Transverse colon (tissue), 4 donors: ENCODE results near the gene MSI2. TPM values are rescaled to one million over a fixed set of nuclear protein-coding genes. Genes with fewer than 3 reads are reported as not detected.

Source experiments
- DNase-seq: peaks from one replicate; pipeline ENCODE4 v3.0.0-alpha.2; 2019
- H3K27ac ChIP-seq, 4 donors: fragments of 200-600 bp; sonication (generic); 2 replicates each; pipeline ENCODE4 v1.5.1; 2016 to 2018; ENCODE audit warnings: inconsistent platforms in 4 of 4
- H3K27me3 ChIP-seq: fragments of 200-600 bp; sonication (generic); 2 replicates; pipeline ENCODE4 v1.5.1; 2017; ENCODE audit warnings: inconsistent platforms
- H3K36me3 ChIP-seq, 4 donors: fragments of 200-600 bp; sonication (generic); 2 replicates each; pipeline ENCODE4 v1.5.1; 2017 to 2019; ENCODE audit warnings: inconsistent platforms in 4 of 4
- H3K4me1 ChIP-seq, 4 donors: fragments of 200-600 bp; sonication (generic); 2 replicates each; pipeline ENCODE4 v1.5.1; 2017 to 2020; ENCODE audit warnings: inconsistent platforms in 4 of 4
- H3K4me3 ChIP-seq, 4 donors: fragments of 200-600 bp; sonication (generic); 1 replicate in 1 of 4; 2 replicates in 3 of 4; pipeline versions ENCODE4 v1.5.1 to v1.6.1; 2017 to 2019; ENCODE audit warnings: inconsistent platforms in 4 of 4
- H3K9me3 ChIP-seq, 2 donors: fragments of 200-600 bp; sonication (generic); 2 replicates each; pipeline ENCODE4 v1.5.1; 2017 to 2019; ENCODE audit warnings: inconsistent platforms in 2 of 2
- CTCF ChIP-seq, 5 experiments: fragments of 200-600 bp in 3 of 5; fragments of 450-650 bp in 2 of 5; sonication (generic) in 3 of 5; IDR thresholded peaks; 1 replicate in 2 of 5; 2 replicates in 3 of 5; pipeline ENCODE4 v1.5.1; 2016 to 2017; ENCODE audit warnings: antibody characterized with exemption in 5 of 5, inconsistent platforms in 3 of 5, mild to moderate bottlenecking in 2 of 5, moderate library complexity in 1 of 5
- EP300 ChIP-seq: sonication (generic); formaldehyde crosslinking; IDR thresholded peaks from one replicate; pipeline ENCODE4 v1.6.1; 2017; ENCODE audit warnings: antibody characterized with exemption, low read depth
- POLR2A ChIP-seq: fragments of 450-650 bp; IDR thresholded peaks from one replicate; pipeline ENCODE4 v1.6.1; 2016; ENCODE audit warnings: antibody characterized with exemption, mild to moderate bottlenecking, moderate library complexity
- POLR2AphosphoS5 ChIP-seq, 3 donors: sonication (generic); formaldehyde crosslinking; IDR thresholded peaks; one replicate each; pipeline ENCODE4 v1.6.1; 2016; ENCODE audit warnings: antibody characterized with exemption in 3 of 3
- WGBS, 2 donors: methylation state at CpG; one replicate each; pipeline ENCODE4 v1.1.5; 2018; ENCODE audit warnings: low coverage in 1 of 2; 5-methylcytosine and 5-hydroxymethylcytosine counted together
- in situ Hi-C, 4 donors: fragments of 200-750 bp; cut with MboI; loops; one replicate each; pipeline versions ENCODE4 v1.15.0 to v1.15.1; 2017; ENCODE audit warnings: low sequenced_read_pairs in 3 of 4, low pct_ligation_motif_present in 1 of 4, low pct_unique_long_range_greater_than_20kb in 1 of 4
- intact Hi-C: fragments of 100-400 bp; cut with DNase I; formaldehyde crosslinking; loops from one replicate; pipeline ENCODE4 v1.15.1; 2023; ENCODE audit warnings: low total_unique reads
- total RNA-seq, 4 donors: library from RNA; depleted of rRNA; stranded (reverse); fragments of >200 nt; gene quantifications; one replicate each; pipeline ENCODE4 v1.1.0, GENCODE V29; 2016

Gene MSI2
- total RNA-seq, 4 donors from 2014 or later, result 20.6 to 36.0 (median 29.3) TPM

- in situ Hi-C loops, result loop anchor here (10.0 to 25.0 kb wide), 4 partner anchors 415 to 495 kb away; partner anchors contain the start of gene CCDC182 (in 2 of the 4)
Observed at GRCh38 chr17:57249520-57249919, 6.8 kb upstream of the MSI2 start.

DNA sequence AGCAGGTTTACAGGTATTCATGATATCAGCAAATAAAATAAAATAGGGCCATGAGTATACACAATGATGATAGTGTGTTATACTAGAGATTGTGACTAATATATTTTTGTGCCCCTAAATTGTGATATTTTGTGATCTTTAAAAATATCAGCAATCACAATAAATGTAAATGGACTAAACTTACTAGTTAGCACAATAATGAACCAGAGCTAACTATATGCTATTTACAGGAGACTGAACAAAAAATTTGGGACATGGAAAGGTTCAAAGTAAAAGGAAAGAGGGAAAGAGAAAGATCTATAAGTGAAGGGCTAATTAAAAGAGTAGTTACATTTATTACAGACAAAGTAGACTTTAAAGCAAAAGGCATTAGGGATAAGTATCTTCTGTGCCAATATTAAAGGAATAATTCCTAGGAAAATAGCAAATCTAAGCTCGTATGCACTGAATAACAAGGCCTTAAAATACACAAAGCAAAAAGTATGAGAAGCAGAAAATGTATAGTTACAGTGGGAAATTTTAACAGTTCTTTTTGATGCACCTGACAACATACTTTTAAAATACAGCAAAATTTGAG lies 5.0 kb upstream of the MSI2 start:
- intact Hi-C loops, result no loop called here
- WGBS, 2 donors, result 89 to 97% methylated on average over 1 of the region's 1 CpG
- H3K27me3 ChIP-seq, result no peaks in the 10 kb centered on the region
- peaks cover 0 to 7% of the 10 kb centered on the region in 2 donors for H3K9me3 ChIP-seq
- H3K36me3 ChIP-seq, result no peaks in the 10 kb centered on the region
- H3K4me3 ChIP-seq, result no peak overlapping the region
- no peak overlapping the region for H3K27ac ChIP-seq
- H3K4me1 ChIP-seq, result no peaks in the 10 kb centered on the region
- no peak for TF ChIP-seq POLR2AphosphoS5 (IDR thresholded peaks at IDR 0.05)
- TF ChIP-seq POLR2A, result no peak
- no peak for TF ChIP-seq EP300
- no peak for TF ChIP-seq CTCF (IDR thresholded peaks at IDR 0.05)
- no peak for DNase-seq
- in situ Hi-C loops, result loop anchor here in 1 of 4 donors (25.0 kb wide), 1 partner anchor 161 kb away; no protein-coding TSS in a partner anchor

More at GRCh38 chr17:57249520-57249919, 6.8 kb upstream of the MSI2 start:
- intact Hi-C loops, result no loop called here
- Histone ChIP-seq H3K27me3 (no peaks in the 10 kb centered on the region), H3K27ac (no peak overlapping the region), H3K9me3 (peaks cover 0 to 7% of the 10 kb centered on the region in 2 donors), H3K4me1 (no peaks in the 10 kb centered on the region), H3K36me3 (no peaks in the 10 kb centered on the region), H3K4me3 (no peak overlapping the region)
- no peak for DNase-seq
- TF ChIP-seq CTCF (IDR thresholded peaks at IDR 0.05) (no peak), EP300 (no peak), POLR2A (no peak), POLR2AphosphoS5 (IDR thresholded peaks at IDR 0.05) (no peak)
- 97 to 100% methylated on average over 1 of the region's 1 CpG for WGBS, 2 donors

DNA sequence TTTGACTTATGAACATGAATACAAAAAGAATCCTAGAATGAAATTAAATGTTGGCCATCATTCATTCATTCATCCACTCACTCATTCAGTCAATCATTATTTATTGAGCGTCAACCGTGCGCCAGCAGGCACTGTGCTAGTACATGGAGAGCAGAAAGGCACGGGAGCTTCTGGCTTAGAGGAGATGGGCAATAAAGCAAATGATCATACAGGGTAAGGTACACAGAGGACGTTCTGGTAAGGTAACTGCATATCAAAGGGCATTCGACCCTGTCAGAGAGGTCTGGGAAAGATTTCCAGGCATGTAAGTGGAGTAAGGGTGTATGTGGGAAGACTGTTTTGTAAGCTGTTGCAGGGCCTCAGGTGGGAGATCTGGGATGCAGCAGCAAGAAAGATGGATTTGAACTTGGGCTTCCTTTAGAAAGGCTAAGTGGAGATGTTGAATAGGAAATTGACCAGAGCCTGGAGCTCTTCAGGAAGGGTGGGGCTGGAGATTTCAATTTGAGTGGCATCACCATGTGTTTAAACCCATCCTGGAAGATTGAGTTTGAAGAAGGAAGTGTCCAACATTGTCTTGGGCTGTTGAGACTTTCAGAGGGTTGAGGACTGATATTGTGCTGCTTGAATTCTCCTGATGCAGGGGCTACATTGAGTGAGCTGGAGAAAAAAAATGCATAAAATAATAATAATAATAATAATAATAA lies 2.8 kb upstream of the MSI2 start:
- TF ChIP-seq POLR2AphosphoS5 (IDR thresholded peaks at IDR 0.05), result no peak
- no peak for TF ChIP-seq CTCF (IDR thresholded peaks at IDR 0.05)
- no peak for TF ChIP-seq EP300
- TF ChIP-seq POLR2A, result no peak
- intact Hi-C loops, result no loop called here
- Histone ChIP-seq H3K27me3 (no peaks in the 10 kb centered on the region), H3K27ac (no peak overlapping the region), H3K4me1 (peaks cover 2 to 8% (median 6%) of the 10 kb centered on the region in 4 donors), H3K4me3 (no peak overlapping the region), H3K9me3 (peaks cover 0 to 7% of the 10 kb centered on the region in 2 donors), H3K36me3 (no peaks in the 10 kb centered on the region)
- 40 to 59% methylated on average over 4 to 6 of the region's 6 CpGs for WGBS, 2 donors
- in situ Hi-C loops, result loop anchor here in 1 of 4 donors (25.0 kb wide), 1 partner anchor 159 kb away; no protein-coding TSS in a partner anchor
- no peak for DNase-seq

DNA sequence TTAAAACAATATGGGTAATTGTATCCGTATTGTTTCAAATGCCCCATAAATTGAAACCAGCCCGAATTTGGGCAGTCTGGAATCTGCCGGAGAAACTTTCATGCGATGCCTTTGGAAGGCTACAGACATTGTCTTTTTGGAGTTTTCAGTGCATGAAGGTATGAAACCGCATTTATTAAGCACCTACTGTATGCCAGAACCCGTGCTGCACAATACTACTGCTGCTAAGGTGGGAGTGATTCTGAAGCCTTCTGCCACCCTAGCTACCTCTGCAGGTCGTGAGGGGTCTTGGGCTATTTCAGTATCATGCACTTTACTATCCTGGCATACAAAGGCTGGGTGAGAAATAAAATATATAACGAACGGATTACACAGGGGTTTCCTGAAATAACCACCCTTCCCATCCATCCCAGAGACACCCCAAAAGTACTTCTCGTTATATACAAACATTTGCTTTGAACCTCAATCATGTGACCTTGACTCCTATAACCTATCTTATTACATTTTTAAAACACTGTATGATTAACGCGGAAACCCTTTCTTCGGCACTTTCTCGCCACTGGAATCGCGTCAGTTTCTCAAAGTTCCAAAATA lies 1.0 kb upstream of the MSI2 start:
- in situ Hi-C loops (loop anchor here in 1 of 4 donors (25.0 kb wide), 1 partner anchor 157 kb away; no protein-coding TSS in a partner anchor), intact Hi-C loops (no loop called here)
- Histone ChIP-seq H3K27me3 (no peaks in the 10 kb centered on the region), H3K4me1 (peaks cover 5 to 18% (median 14%) of the 10 kb centered on the region in 4 donors), H3K27ac (peak overlapping the region; percentile 83 to 94 (median 89)), H3K4me3 (peak overlapping the region; percentile 34 to 95 (median 79)), H3K9me3 (peaks cover 0 to 7% of the 10 kb centered on the region in 2 donors), H3K36me3 (no peaks in the 10 kb centered on the region)
- DNase-seq, result no peak
- 14 to 30% methylated on average over 12 to 16 of the region's 16 CpGs for WGBS, 2 donors
- TF ChIP-seq CTCF (IDR thresholded peaks at IDR 0.05) (no peak), EP300 (no peak), POLR2A (no peak), POLR2AphosphoS5 (IDR thresholded peaks at IDR 0.05) (peak in 1 of 3 donors; percentile 25)
